ENCODE results near the gene CFD.
"Not testable (repeated sequence)": the region's sequence is repeated elsewhere in the genome, so short reads cannot be mapped to it uniquely, and the experiment has no call there.

Gene CFD

GRCh38 chr19:871446-872265, 12.2 kb downstream of the CFD start:
- no peak for DNase-seq (ENCODE audit: low read depth in 2 of 2)

- peak; percentile 58 to 62 for DNase-seq (ENCODE audit: low read depth in 2 of 2)
Measured at GRCh38 chr19:872266-872951, 12.9 kb downstream of the CFD start.

GRCh38 chr19:873084-873483, 13.6 kb downstream of the CFD start:
- DNase-seq (ENCODE audit: low read depth in 2 of 2), result peak; percentile 53 to 62

- no peak for DNase-seq (ENCODE audit: low read depth in 2 of 2)
Measured at GRCh38 chr19:873561-874041, 14.1 kb downstream of the CFD start.

- DNase-seq (ENCODE audit: low read depth in 2 of 2), result no peak
Measured at GRCh38 chr19:875265-875879, 15.9 kb downstream of the CFD start.

GRCh38 chr19:876089-876488, 16.6 kb downstream of the CFD start:
- no peak for DNase-seq (ENCODE audit: low read depth in 2 of 2)

- no peak for DNase-seq (ENCODE audit: low read depth in 2 of 2)
Measured at GRCh38 chr19:876780-877314, 17.4 kb downstream of the CFD start.

- DNase-seq (ENCODE audit: low read depth in 2 of 2), result not testable (repeated sequence)
Measured at GRCh38 chr19:877992-878660, 18.7 kb downstream of the CFD start.

GRCh38 chr19:878751-879561, 19.5 kb downstream of the CFD start:
- DNase-seq (ENCODE audit: low read depth in 2 of 2), result not testable (repeated sequence)

GRCh38 chr19:879711-880438, 20.4 kb downstream of the CFD start:
- DNase-seq (ENCODE audit: low read depth in 2 of 2), result no peak

GRCh38 chr19:881385-882071, 22.1 kb downstream of the CFD start:
- no peak for DNase-seq (ENCODE audit: low read depth in 2 of 2)

GRCh38 chr19:882871-883497, 23.5 kb downstream of the CFD start:
- DNase-seq (ENCODE audit: low read depth in 2 of 2), result no peak

- DNase-seq (ENCODE audit: low read depth in 2 of 2), result no peak
Measured at GRCh38 chr19:883661-884211, 24.3 kb downstream of the CFD start.

GRCh38 chr19:884420-885211, 25.2 kb downstream of the CFD start:
- DNase-seq (ENCODE audit: low read depth in 2 of 2), result no peak

- no peak for DNase-seq (ENCODE audit: low read depth in 2 of 2)
Measured at GRCh38 chr19:885536-886224, 26.2 kb downstream of the CFD start.

GRCh38 chr19:887072-887471, 27.6 kb downstream of the CFD start:
- DNase-seq (ENCODE audit: low read depth in 2 of 2), result no peak

- no peak for DNase-seq (ENCODE audit: low read depth in 2 of 2)
Measured at GRCh38 chr19:887599-887998, 28.1 kb downstream of the CFD start.
